Ramos (cell line): ENCODE measurements around the gene NLN.
"Not testable (repeated sequence)": the region's sequence is repeated elsewhere in the genome, so short reads cannot be mapped to it uniquely, and the experiment has no call there.

Experiments
- in situ Hi-C: fragments of 300-500 bp; cut with MboI; formaldehyde crosslinking; loops from one replicate; pipeline ENCODE4 v1.14.3; 2022; ENCODE audit warnings: low sequenced_read_pairs; ENCODE audit not compliant: unreplicated experiment

NLN gene

DNA sequence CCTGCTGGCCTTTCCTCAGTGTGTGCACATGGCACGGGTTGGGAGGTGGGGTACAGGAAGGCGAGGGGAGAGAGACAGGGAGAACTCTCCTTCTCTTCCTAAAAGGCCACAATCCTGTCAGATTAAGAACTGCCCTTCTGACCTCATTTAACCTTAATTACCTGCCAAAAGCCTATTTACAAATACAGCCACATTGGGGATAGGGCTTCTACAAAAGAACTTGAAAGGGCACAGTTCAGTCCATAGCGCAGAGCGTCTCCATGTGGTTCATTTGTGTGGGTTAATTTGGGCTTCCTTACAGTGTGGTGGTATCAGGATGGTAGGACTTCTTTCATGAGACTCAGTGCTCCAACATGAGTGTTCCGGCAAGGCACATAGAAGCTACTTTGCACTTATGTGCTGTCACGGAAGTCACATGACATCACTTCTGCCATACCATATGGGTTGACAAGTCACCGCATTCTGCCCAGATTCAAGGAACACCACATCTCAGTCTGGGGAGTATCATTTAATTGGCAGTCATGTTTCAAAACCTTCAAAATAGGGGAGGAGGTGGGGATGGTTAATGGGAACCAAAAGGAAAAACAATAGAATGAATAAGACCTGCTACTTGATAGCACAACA lies 46.8 kb downstream of the NLN start:
- in situ Hi-C loops = no loop called here

DNA sequence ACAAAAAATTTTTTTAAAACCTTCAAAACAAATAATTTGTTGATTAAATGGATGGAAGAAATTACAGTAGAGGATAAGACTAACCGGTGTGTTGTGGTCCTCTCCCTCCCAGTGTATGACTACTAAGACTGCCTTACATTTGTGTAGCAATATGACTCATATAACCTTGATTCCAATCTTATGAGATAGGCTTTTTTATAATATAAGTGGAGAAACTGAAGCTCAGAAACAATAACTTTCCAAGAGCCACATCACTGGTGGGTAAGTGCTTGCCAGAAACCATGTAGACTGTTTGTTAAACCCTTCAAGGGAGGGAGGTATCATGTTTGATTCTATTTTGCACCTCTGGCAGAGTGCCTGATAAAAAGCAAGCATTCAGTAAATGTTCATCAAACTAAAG lies 47.5 kb downstream of the NLN start:
- in situ Hi-C loops = no loop called here

DNA sequence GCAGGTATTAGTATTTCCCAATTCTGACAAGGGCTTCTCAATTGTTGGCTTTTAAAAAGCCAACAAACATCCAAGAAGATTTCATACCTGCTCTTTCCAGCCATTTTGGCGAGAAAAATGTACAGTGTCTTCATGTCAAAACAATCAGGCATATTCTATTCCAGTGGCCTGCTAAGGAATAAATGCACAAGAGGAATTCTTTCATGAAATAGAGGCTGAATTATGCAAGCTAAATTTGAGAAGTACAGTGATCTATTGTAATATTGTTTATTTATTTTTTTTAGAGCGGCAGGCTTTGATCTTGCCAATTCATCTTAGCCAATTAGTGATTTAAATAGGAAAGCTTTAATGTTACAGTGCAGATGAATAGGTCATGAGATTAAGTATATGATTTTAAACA lies 49.3 kb downstream of the NLN start:
- in situ Hi-C loops = no loop called here

DNA sequence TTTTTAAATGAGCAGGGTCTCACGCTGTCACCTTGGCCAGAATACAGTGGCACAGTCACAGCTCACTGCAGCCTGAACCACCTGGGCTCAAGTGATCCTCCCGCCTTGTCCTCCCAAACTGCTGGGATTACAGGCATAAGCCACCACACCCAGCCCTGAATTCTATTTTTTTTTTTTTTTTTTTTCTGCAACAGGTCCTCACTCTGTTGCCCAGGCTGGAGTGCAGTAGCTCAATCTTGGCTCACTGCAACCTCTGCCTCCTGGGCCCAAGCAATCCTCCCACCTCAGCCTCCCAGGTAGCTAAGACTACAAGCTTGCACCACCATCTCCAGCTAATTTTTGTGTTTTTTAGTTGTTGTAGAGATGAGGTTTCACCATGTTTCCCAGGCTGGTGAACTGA lies 51.0 kb downstream of the NLN start:
- in situ Hi-C loops = not testable (repeated sequence)

DNA sequence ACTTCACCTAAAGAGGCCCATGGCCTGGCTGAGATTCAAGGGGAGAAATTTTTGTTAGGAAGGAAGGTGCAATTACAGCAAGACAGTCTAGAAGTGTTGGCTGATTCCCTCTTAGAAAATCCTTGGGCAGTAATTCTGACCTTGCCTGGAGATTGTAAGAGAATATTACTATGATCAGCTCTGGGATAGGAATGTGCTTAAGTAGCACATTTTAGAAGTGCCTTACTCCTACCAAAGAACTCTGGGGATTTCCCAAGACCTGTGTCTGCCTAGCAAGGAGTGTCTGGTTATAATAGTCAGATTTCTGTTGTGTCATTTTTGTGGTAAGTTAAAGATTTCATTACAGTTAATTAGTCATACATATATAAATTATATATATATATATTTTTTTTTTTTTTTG lies 52.3 kb downstream of the NLN start:
- in situ Hi-C loops = no loop called here

DNA sequence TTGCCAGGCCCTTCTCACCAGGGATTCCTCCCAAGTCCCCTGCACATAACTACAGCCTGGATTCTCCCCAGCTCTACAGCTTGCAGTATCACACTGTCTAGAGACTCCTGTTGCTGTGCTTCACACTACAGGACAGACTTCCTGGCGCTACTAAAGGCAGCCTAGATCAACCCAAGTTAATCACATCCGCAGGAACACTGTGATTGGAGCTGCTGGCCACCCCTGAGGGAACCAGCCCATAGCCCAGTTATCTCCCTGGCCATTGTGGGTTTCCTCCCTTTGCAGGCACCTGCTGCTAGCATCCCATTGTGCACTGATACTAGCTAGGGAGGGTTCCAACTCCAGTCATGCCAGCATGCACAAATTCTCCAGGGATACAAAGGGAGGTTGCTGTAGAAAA lies 53.5 kb downstream of the NLN start:
- in situ Hi-C loops = no loop called here

DNA sequence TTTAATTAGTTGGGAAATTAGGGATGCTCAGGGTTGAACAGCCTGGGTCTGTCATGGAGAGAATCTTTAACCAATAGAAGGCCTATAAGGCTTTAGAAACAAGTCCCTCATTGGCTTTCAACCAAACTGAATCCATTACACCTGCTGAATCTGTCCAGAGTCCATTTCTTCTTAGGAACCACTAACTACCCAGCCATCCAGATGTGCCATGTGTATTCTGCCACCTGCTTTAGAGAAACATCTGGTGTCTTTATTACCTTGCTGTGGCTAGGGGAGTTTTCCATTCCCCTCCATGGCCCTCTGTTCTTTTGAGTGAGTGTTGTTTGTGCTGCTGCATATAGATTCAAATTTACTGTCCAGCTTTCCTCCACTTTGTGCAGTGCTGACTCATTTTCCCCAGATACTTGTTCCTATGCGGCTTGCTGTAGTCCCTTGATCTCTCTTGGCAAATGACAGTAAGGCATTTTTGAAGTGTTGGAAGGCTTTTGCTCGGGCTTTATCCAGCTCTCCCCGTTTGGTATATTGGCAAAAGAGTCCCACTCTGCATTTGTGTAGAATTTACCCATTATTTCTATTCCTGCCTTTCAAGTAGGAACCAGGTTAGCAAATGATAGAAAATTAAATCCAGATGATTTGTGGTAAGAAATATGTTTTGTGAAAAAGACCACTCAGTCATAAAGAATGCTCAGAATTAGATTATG lies 54.6 kb downstream of the NLN start:
- in situ Hi-C loops = no loop called here

DNA sequence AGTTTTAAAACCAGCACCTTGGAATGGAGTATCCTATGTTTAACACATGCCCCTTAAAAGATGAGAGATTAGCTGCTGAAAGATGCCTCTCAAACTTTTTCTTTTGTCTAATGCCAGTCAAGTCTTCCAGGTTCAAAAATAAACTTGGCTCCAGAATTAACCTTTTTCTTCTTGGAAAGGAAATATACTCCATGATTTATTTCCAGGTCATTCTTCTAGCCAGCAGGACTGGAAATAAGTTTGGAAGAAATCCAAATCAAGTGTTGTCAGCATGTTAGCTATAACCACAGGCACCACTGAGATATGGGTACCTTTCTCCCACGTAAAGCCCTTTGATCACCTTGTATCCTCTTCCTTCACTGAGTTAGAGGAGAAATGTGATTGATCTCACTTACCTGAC lies 56.1 kb downstream of the NLN start:
- in situ Hi-C loops = no loop called here

DNA sequence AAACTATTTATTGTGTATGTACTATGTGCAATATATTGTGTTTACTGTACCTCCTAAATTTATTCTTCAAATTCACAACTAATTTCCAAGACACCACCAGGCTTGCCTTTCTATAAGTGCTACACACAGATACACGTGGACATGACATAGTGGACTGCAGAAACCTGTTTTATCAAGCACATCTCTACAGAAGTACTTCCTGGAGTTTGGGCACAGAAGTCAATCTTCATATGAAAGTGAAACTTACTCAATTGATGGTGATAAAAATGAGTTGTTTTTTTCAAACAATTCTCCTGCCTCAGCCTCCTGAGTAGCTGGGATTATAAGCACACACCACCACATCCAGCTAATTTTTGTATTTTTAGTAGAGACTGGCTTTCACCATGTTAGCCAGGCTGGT lies 57.6 kb downstream of the NLN start:
- in situ Hi-C loops = no loop called here

DNA sequence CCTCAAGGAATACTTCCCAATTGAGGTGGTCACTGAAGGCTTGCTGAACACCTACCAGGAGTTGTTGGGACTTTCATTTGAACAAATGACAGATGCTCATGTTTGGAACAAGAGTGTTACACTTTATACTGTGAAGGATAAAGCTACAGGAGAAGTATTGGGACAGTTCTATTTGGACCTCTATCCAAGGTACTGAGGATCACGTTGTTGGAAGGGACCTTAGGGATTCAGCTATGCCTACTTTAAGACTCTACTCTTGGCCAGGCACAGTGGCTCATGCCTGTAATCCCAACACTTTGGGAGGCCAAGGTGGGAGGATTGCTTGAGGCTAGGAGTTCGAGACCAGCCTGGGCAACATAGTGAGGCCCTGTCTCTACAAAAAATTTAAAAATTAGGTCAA lies 66.3 kb downstream of the NLN start:
- in situ Hi-C loops = not testable (repeated sequence)

DNA sequence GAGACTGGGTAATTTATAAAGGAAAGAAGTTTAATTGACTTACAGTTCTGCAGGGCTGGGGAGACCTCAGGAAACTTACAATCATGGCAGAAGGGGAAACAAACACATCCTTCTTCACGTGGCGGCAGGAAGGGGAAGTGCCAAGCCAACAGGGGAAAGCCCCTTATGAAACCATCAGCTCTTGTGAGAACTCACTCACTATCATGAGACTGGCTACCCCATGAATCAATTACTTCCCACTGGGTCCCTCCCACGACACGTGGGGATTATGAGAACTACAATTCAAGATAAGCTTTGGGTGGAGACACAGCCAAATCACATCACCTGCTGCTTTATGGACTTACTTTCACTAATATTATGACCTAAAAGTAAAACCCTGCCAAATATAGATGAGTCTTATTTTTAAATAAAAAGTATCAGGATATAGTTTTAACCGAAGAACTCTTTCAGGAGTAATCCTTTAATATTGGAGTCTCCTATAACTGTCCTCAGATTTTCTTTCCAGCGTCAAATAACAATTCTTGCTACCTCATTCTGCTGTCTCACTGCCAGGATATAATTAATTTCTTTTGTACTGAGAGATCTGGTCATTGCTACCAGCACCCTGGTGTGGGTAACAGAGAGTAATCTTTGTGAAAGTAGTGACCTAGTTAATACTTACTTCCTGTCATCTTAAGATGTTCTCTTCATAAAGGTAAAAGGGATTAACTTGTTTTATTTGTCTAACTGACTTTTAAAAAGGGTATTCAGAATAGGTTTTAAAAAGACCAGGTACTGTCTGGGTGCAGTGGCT lies 68.6 kb downstream of the NLN start:
- in situ Hi-C loops = no loop called here

DNA sequence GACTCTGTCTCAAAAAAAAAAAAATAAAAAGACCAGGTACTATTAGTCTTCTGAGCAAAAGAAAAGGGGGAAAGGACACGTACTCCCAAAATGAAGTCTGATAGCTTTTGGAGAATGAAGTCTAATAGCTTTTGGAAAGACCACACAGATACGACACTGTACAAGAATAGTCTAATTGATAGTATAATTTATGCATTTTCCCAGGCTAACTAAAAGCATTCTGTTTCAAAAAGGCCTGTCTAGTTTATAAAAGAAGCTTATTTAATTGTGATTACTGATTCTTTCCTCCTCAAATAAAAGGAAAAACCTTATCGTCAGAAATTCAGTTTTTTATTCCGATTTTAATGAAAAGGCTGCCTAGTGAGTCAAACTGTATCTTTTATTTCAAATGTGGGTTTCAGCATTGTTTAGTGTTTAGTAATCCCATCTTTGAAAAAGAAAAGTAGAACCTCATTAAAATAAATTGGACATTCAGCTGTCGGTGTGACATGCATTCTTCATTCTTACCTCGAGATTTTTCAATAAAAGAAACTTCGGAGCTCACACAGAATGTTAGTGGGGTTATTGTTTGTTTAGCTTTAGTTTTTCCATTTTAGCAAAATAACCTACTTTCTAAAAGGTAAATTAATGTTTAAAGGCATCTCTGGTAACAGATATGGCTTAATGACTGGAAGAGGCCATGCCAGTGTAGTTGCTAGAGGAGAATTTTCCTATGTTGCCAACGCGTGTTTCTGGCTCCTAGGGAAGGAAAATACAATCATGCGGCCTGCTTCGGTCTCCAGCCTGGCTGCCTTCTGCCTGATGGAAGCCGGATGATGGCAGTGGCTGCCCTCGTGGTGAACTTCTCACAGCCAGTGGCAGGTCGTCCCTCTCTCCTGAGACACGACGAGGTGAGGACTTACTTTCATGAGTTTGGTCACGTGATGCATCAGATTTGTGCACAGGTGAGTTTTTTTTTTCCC lies 70.0 kb downstream of the NLN start:
- in situ Hi-C loops = no loop called here

DNA sequence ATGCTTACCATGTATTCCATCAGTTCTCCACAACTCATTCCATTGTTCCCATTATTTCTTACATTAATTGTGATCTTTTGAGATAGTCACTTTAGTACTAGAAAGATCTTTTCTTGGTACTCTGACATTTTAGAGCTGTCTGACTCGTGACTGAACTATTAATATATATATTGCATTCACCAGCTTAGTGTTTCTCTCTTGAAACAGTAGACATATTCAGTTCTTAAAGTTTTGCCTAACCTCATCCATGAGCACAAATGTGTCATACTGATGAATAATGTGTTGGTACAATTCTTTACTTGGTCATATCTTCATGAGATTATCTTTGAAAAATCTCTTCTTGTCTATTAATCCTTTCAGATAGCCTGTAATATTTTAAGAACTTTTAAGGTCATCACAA lies 74.3 kb downstream of the NLN start:
- in situ Hi-C loops = no loop called here

DNA sequence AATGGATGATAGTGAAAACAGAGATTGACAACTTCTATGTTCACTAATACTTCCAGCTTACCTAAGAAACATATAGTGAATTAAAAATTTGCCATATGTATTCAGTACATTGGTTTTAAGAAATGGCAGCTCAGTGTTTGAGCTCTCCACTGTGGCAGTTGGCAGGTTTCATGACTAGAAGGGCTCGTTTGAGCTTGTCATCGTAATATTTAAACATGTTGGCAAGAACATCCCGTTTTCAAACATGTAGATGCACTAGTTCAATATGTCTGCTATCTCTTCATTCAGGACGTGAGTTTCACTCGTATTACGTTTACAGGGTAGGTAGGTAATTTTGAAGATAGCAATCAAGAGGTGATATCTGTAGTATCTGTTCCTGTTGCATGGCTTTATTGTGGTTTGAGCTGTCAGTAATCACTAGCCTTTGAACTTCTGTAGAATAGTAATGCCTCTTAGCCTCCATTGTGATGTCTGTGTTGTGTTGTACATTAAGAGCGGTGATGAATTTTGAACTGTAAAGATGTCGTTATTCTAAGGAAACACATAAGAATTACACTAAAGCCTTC lies 74.8 kb downstream of the NLN start:
- in situ Hi-C loops = no loop called here

DNA sequence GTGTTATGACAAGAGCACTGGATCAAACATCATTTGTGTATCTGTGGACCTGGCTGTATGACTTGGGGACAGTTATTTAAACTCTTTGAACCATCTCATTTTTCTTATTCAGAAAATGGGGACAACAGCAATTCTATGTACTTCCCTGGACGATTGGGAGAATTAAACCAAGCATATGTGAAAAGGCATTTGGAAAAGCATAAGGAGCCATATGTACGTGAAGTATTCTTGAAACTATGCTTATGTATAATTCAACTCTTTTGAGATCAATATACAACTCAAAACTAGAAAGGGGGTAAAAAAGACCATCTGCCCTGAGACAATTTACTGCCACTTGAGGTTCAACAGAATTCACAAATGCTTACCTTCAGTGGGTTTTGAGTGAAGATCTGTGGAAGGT lies 75.5 kb downstream of the NLN start:
- in situ Hi-C loops = no loop called here

DNA sequence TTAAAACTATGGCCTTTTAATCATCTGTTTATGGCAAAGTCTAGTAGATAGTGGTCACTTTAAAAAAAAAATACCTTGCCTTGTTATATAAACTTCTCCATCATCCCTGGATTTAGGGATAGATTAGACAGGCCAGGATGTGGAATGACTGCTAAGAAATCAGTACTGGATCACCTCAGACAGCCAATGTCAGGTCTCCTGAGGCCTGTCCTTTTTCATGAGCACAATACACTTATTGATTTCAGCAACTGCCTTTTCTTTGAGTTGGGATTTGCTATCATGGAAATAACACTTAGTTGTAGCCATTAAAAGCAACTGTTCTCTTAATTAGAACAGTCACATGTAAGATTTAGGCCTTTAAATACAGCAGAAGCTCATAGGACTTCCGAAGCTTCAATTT lies 77.9 kb downstream of the NLN start:
- in situ Hi-C loops = no loop called here

DNA sequence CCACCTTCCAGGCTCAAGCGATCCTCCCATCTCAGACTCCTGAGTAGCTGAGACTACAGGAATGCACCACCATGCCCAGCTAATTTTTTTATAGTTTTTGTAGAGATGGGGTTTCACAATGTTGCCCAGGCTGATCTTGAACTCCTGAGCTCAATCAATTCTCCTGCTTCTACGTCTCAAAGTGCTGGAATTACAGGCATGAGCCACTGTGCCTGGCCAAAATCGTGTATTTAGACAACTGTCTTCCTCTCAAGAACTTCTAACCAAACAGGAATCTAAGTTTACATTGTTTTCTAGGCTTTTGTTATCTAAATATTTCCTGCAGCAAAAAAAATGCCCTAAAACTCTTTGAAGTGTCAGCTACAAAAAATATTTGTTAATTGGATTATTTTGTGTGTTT lies 78.8 kb downstream of the NLN start:
- in situ Hi-C loops = no loop called here

DNA sequence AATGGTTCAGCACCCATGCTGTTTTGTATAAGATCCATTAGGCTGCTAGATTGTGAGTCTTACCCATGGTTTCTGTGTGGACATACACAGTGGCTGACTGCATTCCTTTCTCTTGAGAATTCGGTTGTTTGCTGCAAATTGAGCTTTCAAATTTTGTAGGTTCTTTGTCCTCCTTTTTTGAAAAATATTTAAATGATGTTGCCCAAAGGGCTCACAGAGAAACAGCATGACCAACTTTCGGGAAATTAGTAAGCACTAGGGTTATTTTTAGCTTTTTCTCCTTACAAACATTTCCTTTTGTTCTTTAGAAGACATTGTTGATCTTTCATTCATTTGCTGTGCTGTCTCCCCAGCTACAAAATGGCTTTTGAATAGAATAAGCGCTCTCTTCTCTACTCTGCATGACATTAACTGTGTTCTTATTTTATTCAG lies 79.4 kb downstream of the NLN start:
- in situ Hi-C loops = no loop called here

DNA sequence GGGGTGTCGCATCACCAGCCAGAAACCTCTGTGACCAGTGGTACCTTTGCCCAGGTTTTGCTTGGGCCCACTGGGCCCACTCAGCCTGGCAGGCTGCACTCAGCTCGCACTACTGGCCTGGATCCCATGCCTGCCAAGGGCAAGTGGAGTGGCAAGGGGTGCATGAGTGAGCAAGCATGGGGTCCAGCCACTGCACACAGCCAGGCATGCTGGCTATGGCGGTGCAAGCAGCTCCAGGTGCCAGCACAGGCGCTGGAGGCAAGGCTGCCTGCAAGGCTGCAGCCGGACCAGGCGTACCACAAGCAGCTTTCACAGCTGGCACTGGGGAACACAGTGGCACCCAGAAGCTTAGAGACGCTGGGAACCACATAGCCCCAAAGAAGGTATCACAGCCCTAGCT lies 80.1 kb downstream of the NLN start:
- in situ Hi-C loops = no loop called here

DNA sequence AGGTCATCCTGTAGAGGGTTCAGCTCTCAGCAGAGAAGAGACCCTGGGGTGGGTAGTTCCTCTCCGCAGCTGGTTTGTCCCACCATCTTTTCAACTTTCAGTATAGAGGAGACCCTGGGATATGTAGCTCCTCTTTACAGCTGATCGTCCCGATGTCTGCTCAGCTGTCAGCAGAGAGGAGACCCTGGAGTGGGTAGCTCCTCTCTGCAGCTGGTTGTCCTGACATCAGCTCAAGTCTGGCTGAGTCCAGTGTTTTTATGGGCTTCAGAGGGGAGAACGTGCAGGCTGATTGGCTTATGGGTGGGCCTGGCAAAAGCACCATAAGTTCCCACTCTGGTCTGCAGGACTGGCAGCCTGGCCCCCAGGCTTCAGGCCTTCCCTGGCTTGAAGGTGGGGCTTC lies 80.8 kb downstream of the NLN start:
- in situ Hi-C loops = no loop called here
